SU-DHL-6 (cell line): ENCODE data around the gene PPM1H.

ENCODE experiments used
- CTCF ChIP-seq: fragments of 200-600 bp; sonication (generic); IDR thresholded peaks from one replicate; pipeline ENCODE4 v1.5.1; 2017; ENCODE audit warnings: antibody characterized with exemption, mild to moderate bottlenecking, low read length, moderate library complexity; ENCODE audit not compliant: insufficient read depth, poor library complexity, severe bottlenecking
- EZH2phosphoT487 ChIP-seq: fragments of 200-600 bp; sonication (generic), shearing (Covaris generic); conservative IDR thresholded peaks from 2 replicates; pipeline ENCODE4 v1.6.1; 2018; ENCODE audit warnings: mild to moderate bottlenecking, antibody characterized with exemption, low read length, moderate library complexity, mixed read lengths

- peak; percentile 59 for TF ChIP-seq CTCF
- no peak for TF ChIP-seq EZH2phosphoT487
These were observed 121.7 kb downstream of the PPM1H start for GRCh38 chr12:62813031-62813829.
